ENCODE results near the gene C10orf90.

- TF ChIP-seq CTCF (IDR thresholded peaks at IDR 0.05) (no peak), POLR2A (IDR thresholded peaks at IDR 0.05) (no peak), POLR2AphosphoS5 (IDR thresholded peaks at IDR 0.05) (no peak)
Measured at GRCh38 chr10:126520751-126521317, 149.7 kb downstream of the C10orf90 start.

All from suprapubic skin (tissue), 4 donors.